NCI-H2171 treated with DMSO at 0.1 percent for 48 hours (cell line): ENCODE measurements around the gene GPATCH1.
"Not testable (repeated sequence)": the region's sequence is repeated elsewhere in the genome, so short reads cannot be mapped to it uniquely, and the experiment has no call there.

Experiments used
- DNase-seq: peaks from one replicate; lab custom pipeline; 2025; lab: John Stamatoyannopoulos, UW

Gene GPATCH1

DNA sequence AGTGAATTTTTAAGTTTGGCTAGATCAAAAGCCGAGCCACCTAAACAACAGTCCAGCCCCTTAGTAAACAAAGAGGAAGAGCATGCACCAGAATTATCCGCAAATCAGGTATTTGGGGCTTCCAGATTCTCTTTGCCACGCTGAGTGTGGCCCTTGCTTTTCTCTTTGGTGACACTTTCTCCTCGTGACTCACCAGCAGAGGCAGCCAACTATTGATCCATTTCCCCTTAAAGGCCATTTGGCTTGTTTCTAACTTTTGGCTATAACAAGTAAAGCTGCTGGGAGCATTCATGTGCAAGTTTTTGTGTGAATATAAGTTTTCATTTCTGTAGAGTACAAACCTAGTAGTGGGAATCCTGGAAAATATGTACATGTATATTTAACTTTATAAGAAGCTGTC is 33.3 kb downstream of the GPATCH1 start:
- DNase-seq: no peak

DNA sequence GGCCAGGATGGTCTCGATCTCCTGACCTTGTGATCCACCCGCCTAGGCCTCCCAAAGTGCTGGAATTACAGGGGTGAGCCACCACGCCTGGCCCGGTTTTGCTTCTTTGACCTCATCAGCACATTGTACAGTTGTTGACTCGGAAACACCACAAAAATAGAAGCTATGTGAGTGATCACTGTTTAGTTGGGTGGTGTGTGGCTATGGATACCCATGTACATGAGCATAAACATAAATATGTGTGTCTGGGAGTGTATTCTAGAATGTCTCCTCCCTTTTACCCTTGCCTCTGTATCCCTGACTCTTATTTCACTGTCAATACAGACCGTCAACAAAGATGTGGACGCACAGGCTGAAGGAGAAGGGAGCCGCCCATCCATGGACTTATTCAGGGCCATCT is 36.5 kb downstream of the GPATCH1 start:
- DNase-seq: no peak

DNA sequence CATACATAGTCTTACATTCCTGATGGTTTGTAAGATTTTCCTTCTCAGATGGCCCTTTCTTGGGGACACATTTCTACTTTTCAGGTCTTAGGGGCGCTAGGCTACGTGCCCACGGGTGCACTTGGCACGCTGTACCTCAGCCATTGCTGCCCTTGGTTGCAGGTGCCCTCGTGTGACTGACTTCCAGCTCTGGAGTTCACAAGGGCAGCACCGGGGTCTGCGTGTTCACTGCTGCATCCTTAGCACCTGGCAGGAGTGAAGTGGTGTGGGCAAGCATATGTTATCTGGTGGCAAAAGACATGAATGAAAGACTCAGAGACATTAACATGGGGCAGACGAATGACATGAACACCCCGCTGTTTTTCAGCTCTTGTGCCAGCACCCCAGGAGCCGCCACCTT is 37.7 kb downstream of the GPATCH1 start:
- no peak for DNase-seq

DNA sequence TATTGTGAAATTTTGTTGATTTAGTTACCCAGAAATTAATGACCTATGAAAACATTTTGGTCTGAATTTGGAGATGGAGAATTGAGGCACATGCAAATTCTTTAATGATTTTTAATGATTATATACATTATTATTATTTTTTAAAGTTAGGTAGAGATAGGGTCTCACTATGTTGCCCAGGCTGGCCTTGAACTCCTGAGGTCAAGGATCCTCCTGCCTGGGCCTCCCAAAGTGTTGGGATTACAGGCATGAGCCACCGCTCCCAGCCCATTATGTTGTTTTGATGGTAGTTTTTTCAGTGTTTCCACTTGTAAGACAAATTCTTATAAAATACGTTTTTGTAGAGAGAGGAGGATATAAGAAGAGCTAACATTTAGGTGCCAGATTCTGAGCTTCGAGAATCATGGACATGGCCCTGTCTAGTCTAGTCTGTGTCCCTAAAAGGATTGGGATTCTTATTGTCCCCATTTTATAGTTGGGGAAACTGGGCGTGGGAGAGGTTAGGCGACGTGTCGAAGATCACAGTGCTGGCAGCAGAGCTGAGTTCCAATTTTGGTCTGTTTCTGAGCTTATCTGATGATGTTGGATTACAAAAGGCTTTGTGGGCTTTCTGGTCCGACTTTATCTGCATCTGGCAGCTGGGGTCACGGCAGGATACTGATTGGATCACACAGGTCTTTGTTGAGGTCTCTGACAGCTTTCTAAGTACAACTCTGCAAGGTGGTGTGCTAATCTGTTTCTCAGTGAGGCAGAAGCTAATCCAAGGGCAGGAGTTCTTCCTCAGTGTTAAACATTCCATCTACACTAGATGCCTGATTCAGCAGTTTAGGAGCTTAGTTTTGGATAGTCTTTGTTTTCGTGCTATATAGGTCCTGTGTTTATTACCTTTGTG is 43.5 kb downstream of the GPATCH1 start:
- no peak for DNase-seq

DNA sequence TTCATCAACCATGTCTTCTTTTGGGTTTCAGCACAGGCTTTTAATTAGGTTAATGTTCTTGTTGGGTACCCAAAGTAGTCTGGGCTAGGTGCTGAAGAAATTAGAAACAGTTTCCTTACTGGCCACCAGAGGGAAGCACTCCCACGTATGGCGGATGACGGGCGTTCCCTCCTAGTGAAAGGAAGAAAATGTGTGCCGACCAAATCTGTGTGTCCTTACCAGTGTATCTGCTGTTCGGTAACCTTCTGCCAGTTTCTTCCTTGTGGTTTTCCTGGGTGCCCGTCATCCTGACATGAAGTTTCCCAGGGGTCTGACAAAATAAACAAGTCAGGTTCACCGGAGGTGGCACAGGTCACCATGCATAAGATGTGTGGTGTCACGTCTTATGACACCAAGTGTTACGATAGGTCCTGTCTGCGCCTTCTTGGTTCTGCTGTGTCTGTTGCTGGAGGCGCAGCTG is 45.0 kb downstream of the GPATCH1 start:
- DNase-seq: peak; percentile 65

DNA sequence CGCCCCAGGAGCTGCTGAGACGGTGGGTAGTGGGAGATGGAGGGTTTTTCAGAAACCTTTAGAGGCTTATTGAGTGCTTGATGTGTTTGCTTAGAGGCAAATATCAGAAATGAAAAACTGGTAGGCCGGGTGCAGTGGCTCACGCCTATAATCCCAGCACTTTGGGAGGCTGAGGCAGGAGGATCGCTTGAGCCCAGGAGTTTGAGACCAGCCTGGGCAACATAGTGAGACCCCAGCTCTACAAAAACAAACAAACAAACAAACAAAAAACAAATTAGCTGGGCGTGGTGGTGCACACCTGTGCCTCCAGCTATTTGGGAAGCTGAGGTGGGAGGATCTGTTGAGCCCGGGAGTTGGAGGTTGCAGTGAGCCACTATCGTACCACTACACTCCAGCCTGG is 45.7 kb downstream of the GPATCH1 start:
- not testable (repeated sequence) for DNase-seq

DNA sequence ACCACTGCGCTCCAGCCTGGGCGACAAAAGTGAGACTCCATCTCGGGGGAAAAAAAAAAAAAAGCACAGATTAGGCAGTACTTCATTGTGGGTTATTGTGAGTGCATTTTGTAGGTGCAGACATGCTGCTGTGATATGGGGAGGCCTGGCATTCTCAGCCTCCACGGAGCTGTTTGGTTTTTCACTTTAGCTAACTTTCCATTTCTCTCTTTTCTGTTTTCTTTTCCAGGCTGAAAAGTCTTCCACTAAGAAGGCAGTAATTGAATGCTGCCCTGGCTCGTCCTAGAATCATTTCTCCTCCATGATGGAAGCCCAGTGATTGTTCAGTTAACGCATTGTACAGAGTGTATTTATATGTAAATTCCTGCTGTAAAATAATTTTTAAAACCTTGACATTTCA is 48.9 kb downstream of the GPATCH1 start:
- no peak for DNase-seq

DNA sequence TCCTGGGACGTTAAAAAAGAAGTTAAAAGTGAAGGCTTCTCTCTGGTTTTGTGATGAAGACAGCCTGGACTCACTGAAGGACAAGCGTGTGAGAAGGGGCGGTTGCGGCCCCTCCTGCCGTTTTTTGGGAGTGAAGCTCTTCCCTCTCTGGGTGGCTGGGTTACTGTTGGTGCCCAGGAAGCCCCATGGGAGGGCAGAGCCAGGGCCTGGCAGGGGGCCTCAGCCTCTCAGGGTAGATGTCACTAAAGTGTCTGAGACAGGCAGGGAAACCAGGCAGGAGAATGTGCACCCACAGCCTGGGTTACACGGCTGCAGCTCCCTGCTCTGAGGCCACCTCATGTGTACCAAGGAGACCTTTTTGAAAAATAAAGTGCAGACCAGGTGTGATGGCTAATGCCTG is 49.5 kb downstream of the GPATCH1 start:
- no peak for DNase-seq

DNA sequence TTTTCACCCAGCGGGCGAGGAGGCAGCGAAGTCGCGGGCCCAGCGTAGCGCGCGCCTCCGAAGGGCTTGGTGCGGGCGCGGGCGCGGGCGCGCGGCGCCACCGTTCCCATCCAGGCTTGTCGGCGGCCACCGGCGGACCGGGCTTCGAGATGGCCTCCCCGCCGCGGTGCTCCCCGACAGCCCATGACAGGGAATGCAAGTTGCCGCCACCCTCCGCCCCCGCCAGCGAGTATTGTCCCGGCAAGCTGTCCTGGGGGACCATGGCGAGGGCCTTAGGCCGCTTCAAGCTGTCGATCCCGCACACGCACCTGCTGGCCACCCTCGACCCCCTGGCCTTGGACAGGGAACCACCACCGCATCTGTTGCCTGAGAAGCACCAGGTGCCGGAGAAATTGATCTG is 51.0 kb downstream of the GPATCH1 start, which contains the start of gene WDR88:
Gene WDR88 (plus strand): TSS at position 94 of the 400 bp plus-strand sequence. CDS start 56 bp downstream, at position 150.
- DNase-seq: no peak

DNA sequence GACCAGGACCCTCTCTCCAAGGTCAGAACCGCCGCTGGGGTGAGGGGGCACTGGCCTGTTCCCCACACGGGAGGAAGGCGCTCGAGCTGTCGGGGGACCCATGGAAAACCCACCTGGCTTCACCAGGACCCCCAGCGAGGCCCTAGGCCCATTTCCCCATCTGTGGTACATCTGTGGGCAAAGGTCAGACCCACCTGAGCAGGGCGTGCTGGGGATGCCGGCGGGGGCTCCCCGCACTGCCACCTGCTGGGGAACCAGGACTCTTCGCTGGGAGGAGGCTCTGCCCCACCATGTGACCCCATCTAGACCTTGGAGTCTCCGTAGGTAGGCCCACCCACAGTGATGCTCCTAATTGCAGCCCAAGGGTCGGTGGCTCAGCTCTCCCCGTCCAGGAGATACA is 51.4 kb downstream of the GPATCH1 start:
- no peak for DNase-seq

DNA sequence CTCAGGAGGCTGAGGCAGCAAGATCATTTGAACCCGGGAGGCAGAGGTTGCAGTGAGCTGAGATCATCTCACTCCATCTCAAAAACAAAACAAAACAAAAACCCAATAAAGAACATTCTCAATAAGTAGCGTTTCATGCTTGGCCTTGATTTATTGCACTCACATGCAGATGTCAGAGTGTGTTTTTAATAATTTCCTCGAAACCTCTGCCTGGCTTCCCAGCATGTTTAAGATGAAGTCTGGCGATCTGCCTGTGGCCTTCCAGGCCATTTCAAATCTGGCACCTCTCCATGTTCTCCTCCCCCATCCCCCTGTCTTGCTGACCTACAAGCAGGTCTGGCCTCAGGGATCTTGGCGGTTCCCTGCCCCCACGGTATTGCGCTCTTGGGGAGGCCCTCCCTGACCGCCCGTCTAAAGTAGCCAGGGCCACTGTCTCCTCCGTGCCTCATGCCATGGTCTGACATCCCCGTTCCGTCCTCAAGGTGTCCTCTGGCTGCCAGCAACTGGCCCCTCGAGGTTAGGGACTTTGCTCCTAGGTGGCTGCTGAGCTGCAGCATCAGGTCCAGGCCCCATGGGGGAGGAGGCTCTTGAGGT is 52.6 kb downstream of the GPATCH1 start:
- no peak for DNase-seq

DNA sequence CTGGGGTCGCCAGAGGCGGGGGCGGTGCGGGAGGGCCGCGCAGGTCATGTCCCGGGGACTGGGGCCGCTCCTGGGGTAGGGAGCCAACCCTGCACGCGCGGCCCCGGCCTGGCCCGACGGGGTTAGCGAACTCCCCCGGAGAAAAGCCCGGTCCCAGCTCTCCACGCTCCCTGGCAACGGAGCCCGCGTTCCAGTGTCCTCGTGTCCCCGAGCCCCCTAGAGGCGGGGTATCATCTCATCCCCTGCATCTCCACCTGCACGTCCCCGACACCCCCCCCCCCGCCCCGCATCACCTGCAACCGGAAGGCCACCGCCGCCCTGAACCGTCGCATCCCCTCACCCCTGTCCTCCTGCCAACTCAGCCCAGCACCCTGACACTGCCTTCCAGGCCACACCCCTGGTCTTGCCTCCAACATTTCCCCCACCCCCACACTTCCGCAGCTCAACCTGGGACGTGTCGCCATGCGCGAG is 53.6 kb downstream of the GPATCH1 start:
- no peak for DNase-seq

DNA sequence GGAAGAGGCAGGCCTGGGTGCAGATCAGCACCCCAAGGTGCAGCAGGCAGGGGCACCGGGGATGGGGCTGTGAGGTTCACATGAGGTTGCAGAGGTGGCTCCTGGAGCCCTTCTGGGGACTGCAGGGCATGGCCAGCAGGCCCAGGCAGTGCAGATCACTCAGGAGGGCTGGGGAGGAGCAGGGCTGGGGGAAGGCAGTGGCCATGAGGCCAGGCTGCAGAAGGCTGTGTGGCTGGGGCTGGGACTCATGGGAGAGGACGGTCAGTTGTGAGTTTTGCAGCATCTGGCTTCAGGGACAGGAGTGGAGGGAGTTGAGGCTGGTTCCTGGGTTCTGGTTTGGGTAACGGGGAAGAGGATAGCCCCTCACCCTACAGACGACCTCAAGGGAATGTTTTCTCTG is 58.2 kb downstream of the GPATCH1 start:
- no peak for DNase-seq

DNA sequence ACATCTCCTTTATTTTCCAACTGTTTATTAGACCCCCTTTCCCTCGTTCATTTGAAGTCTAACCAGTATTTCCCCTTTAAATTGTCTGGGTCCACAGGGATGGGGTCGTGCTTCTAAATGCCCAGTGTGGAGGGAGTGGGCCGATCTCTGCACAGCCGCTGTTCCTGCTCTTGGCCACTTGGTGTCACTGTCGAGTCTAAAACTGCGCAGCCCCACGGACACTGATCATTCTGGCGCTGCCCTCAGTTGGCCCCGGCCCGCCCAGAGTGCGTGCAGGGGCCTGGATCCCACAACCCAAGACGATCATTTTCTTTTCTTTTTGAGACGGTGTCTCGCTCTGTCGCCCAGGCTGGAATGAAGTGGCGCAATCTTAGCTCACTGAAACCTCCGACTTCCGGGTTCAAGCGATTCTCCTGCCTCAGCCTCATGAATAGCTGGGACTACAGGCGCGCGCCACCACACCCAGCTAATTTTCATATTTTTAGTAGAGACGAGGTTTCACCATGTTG is 63.0 kb downstream of the GPATCH1 start:
- peak; percentile 56 for DNase-seq

DNA sequence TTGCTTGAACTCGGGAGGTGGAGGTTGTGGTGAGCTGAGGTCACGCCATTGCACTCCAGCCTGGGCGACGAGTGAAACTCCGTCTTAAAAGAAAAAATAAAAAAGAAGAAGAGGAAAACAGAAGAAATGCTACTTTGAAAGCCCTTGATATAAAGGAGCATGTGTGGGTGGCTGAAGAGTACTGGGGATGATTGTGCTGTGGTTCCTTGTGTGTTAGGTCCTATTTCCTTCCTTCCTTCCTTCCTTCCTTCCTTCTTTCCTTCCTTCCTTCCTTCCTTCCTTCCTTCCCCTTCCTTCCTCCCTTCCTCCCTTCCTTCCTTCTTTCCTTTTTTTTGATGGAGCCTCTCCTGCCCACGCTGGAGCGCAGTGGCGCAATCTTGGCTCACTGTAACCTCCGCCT is 65.2 kb downstream of the GPATCH1 start:
- no peak for DNase-seq

DNA sequence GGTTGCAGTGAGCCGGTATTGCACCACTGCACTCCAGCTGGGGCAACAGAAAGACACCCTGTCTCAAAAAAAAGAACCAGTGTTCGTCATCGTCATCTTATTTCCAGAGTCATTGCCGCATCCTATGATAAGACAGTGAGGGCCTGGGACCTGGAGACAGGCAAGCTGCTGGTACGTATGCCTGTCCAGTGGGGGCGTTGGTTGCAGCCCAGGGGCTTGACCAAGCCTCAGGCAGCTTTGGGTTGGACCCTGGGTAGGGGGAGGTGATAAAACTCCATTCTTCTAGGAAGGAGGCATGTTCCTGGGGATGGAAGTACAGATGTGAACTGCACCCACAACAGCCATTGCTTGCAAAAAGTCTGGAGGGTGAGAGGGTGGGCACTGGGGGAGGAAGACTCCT is 66.6 kb downstream of the GPATCH1 start:
- no peak for DNase-seq

DNA sequence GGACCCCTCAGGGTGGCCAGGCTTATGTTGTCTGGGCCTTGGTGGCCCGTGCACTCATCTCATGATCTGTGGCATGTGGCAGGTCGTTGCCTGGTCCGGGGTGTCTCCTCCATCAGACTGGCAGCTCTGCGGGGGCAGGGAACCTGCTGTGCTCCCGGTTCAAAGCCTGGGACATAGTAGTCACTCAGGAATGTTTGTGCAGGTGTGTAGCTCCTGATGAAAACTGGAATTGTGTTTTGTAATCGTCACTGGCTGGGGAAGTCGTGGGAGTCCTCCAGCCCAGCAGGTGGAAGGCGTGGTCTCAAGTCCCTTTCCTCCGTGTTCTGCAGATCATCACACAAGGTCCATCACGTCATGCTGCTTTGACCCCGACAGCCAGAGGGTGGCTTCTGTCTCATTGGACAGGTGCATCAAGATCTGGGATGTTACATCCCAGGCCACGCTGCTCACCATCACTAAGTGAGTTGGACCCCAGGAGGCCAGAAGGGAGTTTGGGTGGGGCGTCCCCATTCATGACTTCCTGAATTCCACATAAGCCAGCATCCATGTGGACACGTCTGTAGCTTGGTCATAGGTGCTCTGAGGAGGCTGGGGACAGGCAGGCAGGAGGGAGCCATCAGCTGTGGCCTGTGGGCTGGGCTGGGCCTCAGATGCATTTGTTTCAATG is 70.0 kb downstream of the GPATCH1 start:
- no peak for DNase-seq

DNA sequence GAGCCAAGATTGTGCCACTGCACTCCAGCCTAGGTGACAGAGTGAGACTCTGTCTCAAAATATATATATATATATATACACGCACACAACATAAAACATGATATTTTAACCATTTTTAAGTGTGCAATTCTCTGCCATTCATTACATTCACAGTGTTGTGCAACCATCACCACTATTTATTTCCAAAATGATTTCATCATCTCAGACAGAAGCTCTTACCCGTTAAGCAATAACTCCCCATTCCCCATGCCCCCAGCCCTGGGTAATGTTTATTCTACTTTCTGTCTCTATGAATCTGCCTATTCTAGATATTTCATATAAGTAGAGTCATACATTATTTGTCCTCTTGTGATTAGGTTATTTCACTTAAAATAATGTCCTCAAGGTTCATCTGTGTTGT is 71.2 kb downstream of the GPATCH1 start:
- no peak for DNase-seq

DNA sequence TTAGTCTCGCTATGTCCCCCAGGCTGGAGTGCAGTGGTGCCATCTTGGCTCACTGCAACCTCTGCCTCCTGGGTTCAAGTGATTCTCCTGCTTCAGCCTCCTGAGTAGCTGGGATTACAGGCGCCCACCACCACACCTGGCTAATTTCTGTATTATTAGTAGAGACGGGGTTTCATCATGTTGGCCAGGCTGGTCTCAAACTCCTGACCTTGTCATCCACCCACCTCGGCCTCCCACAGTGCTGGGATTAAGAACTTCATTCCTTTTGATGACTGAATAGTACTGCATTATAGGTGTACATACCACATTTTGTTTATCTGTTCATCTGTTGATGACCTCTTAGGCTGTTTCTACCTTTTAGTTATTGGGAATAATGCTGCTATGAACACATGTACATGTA is 71.6 kb downstream of the GPATCH1 start:
- not testable (repeated sequence) for DNase-seq

DNA sequence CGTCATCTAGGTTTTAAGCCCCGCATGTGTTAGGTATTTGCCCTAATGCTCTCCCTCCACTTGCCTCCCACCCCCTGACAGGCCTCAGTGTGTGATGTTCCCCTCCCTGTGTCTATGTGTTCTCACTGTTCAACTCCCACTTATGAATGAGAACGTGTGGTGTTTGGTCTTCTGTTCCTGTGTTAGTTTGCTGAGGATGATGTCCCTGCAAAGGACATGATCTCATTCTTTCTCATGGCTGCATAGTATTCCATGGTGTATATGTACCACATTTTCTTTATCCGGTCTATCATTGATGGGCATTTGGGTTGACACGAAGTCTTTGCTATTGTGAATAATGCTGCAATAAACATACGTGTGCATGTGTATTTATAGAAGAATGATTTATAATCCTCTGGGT is 73.3 kb downstream of the GPATCH1 start:
- DNase-seq: not testable (repeated sequence)

DNA sequence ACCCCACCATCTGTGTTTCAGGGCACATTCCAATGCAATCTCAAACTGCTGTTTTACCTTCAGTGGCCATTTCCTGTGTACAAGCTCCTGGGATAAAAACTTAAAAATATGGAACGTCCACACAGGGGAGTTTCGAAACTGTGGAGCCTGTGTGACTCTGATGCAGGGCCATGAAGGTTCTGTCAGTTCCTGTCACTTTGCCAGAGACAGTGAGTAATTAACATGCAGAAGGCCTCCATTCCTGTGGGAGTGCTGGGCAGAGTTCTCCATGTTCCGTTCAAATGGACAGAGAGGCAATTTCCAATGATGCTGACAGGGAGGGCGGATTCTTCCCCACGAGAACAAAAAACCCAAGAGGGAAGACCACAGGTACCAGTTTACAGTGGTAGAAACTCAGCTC is 75.4 kb downstream of the GPATCH1 start:
- DNase-seq: no peak

DNA sequence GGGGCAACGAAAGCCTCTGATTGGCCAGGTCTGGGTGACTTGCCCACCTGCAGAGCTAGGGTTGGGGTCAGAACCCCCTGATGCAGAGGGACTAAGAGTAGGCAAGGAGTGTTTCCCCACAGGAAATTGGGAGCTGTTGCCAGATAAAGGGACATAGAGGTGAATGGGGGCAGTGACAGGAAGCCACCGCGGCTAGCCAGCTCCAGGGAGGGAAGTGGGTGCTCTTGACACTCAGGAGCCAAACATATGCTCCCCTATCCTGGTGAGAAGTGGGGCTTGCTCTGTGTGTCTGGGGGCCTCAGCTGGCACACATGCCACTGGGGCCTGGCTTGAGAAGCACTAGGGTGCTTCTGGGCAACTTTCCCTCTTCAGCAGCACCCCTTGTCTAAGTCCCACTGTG is 76.9 kb downstream of the GPATCH1 start:
- DNase-seq: no peak

DNA sequence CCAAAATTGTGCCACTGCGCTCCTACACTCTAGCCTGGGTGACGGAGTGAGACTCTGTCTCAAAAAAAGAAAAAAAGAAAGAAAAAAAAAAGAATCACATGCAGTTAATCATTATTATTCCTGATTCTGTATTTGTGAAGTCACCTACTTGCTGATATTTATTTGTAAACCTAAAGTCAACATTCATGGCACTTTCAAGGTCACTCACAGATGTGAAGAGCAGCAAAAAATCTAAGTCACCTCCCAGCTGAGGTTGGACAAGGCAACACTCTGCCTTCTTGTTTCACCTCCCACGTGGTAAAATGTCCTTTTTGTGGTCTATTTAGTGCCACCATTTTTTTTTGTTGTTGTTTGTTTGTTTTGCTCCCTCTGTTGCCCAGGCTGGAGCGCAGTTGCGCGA is 77.4 kb downstream of the GPATCH1 start:
- no peak for DNase-seq
